Measurements from ENCODE around the gene CPXM2.

GRCh38 chr10:123897146-123897545, 5.5 kb upstream of the CPXM2 start:
- TF ChIP-seq CREB1 (IDR thresholded peaks at IDR 0.05; ENCODE audit: low read depth) (no peak), ZBTB7A (IDR thresholded peaks at IDR 0.05; ENCODE audit: low read depth) (no peak), TEAD4 (IDR thresholded peaks at IDR 0.05) (no peak), EP300 (IDR thresholded peaks at IDR 0.05; ENCODE audit: borderline replicate concordance) (no peak), RAD21 (IDR thresholded peaks at IDR 0.05; ENCODE audit: low read depth) (peak; percentile 41), FOXM1 (IDR thresholded peaks at IDR 0.05; ENCODE audit: borderline replicate concordance, low read depth) (no peak), CEBPB (IDR thresholded peaks at IDR 0.05) (no peak), TAF1 (IDR thresholded peaks at IDR 0.05; ENCODE audit: low read depth) (no peak), TCF12 (IDR thresholded peaks at IDR 0.05; ENCODE audit: low read depth) (no peak), NFIC (IDR thresholded peaks at IDR 0.05) (no peak), YY1 (IDR thresholded peaks at IDR 0.05; ENCODE audit: low read depth) (no peak)
- TF ChIP-seq, protein P1, sequence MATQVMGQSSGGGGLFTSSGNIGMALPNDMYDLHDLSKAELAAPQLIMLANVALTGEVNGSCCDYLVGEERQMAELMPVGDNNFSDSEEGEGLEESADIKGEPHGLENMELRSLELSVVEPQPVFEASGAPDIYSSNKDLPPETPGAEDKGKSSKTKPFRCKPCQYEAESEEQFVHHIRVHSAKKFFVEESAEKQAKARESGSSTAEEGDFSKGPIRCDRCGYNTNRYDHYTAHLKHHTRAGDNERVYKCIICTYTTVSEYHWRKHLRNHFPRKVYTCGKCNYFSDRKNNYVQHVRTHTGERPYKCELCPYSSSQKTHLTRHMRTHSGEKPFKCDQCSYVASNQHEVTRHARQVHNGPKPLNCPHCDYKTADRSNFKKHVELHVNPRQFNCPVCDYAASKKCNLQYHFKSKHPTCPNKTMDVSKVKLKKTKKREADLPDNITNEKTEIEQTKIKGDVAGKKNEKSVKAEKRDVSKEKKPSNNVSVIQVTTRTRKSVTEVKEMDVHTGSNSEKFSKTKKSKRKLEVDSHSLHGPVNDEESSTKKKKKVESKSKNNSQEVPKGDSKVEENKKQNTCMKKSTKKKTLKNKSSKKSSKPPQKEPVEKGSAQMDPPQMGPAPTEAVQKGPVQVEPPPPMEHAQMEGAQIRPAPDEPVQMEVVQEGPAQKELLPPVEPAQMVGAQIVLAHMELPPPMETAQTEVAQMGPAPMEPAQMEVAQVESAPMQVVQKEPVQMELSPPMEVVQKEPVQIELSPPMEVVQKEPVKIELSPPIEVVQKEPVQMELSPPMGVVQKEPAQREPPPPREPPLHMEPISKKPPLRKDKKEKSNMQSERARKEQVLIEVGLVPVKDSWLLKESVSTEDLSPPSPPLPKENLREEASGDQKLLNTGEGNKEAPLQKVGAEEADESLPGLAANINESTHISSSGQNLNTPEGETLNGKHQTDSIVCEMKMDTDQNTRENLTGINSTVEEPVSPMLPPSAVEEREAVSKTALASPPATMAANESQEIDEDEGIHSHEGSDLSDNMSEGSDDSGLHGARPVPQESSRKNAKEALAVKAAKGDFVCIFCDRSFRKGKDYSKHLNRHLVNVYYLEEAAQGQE (IDR thresholded peaks at IDR 0.05; ENCODE audit: low read depth): no peak
- TF ChIP-seq, protein P2, sequence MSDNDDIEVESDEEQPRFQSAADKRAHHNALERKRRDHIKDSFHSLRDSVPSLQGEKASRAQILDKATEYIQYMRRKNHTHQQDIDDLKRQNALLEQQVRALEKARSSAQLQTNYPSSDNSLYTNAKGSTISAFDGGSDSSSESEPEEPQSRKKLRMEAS (IDR thresholded peaks at IDR 0.05): no peak

Measured in Ishikawa (cell line).